HG03469 (cell line): ENCODE results near the gene OR14A16.

Experiments
- ATAC-seq: cut with Tn5 transposase; IDR thresholded peaks from one replicate; pipeline ENCODE4 v1.9.1; 2021; ENCODE audit warnings: mild to moderate bottlenecking, moderate library complexity, moderate number of reproducible peaks; ENCODE audit not compliant: unreplicated experiment

Gene OR14A16, protein sequence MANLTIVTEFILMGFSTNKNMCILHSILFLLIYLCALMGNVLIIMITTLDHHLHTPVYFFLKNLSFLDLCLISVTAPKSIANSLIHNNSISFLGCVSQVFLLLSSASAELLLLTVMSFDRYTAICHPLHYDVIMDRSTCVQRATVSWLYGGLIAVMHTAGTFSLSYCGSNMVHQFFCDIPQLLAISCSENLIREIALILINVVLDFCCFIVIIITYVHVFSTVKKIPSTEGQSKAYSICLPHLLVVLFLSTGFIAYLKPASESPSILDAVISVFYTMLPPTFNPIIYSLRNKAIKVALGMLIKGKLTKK

DNA sequence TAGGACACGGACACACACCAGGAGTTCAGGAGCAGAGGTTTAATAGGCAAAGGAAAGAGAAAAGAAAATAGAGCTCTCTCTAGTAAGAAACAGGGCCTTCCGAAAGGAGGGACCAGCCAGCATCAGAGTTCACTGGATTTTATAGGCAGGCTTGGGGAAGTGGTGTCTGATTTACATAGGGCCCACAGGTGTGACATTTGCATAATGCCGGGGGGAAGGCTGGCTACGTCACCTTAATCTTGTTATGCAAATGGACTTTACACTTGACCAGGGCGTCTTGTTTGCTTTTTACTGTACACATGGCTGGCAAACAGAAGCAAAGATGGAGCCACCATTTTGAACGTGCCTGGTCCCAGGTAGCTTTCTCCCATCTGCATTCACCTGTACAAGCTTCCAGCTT lies at the start of gene OR14A16:
OR14A16 (minus strand) TSS at position 97 of the 400 bp plus-strand sequence. CDS start 8,390 bp downstream, outside the sequence.
- ATAC-seq: no peak

DNA sequence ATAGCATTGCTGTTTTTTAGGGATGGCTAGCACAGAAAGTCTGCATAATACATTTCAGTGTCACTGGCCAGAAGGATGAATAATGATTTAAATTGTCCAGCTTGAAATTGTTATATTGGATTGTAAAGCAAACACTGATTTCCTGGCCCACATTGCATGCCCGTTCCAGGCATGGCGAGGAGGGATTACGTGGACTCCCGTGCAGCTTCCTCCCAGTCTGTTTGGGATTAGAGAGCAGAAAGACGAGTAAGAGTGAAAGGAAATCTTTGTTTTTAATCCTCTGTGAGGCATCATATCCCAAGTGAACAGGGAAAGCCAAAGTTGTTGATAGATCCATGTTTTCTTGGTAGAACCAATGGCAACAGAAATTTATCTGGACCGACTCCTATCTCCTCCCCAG lies 41.5 kb upstream of the OR14A16 start:
- no peak for ATAC-seq

DNA sequence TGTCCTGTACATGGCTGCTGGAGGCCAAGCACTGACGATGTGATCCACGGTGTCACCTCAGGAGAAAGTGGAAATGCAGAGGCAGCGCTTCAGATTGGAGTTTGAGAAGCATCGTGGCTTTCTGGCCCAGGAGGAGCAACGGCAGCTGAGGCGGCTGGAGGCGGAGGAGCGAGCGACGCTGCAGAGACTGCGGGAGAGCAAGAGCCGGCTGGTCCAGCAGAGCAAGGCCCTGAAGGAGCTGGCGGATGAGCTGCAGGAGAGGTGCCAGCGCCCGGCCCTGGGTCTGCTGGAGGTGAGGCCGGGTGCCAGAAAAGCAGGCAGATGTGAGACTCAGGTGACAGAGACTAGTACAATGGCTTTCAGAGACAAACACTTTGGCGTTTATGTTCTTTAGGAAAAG lies 40.7 kb upstream of the OR14A16 start:
- ATAC-seq: no peak

DNA sequence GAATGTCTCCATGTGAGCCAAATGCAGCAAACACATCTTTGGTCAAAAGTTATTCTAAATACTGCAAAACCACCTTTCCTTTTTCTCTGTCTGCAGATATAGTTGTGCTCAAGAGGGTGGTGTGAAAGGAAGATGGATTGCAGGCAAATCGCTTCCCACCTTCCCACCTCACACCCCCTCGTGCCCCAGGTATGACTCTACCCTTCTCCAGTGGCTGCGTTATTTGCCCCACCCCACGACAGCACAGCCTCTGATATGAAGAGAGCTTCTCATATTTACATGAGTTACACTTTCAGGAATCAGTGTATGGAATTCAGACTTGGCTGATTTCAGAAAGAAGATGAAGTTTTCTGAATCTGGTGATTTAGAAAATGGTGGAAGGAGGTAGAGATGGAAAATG lies 38.8 kb upstream of the OR14A16 start:
- ATAC-seq: no peak

DNA sequence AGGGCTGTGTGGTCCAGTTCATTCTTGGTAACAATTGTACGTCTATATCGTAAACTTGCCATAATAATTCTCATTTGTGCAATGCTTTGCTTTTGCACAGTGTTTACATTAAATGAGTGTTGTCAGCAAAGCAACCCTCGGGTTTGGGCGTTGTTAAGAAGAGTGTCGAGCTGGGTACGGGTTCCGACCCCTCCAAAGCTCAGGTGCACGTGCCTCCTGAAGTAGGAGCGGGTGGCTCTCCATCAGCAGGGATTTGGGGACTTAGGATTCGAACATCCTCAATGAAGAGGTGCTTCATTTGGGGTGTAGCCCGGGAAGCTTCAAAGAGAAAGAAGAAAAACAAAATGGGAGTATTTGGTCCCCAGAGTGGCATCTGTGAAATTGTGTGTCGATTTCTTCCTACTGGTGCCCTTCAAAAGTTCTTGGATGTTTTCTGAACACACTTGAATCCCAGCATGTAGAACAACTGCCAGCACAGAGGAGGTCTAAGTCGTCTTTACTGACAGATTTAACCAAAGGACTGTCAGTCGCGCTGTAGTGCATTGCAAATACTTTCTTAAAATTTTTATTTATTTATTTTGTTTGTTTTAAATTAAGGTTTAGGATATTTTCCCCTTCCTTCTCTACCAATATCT lies 34.2 kb upstream of the OR14A16 start:
- no peak for ATAC-seq

DNA sequence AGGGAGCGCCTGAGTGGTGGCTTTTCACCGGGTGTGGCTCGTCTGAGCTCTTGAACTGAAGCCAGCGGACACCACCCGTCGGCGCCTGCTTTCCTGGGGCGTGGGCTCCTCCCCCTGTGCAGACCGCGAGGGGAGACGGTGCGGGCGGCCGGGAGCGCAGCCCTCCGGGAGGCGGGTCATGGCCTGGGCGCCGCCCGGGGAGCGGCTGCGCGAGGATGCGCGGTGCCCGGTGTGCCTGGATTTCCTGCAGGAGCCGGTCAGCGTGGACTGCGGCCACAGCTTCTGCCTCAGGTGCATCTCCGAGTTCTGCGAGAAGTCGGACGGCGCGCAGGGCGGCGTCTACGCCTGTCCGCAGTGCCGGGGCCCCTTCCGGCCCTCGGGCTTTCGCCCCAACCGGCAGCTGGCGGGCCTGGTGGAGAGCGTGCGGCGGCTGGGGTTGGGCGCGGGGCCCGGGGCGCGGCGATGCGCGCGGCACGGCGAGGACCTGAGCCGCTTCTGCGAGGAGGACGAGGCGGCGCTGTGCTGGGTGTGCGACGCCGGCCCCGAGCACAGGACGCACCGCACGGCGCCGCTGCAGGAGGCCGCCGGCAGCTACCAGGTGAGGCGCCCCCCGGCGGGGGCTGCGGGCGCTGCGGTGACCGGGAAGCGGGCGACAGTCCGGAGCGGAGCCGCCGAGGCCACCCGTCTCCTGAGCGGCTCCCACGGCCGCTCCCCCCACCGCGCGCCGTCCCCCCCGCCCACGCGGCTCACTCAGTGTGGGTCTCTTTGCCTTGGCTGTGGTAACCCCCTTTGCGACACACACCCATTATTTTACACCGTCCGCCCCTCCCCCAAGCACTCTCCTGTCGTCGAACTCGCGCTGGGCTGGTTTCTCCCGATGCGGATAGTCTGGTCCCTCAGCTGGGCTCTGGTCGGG lies 33.4 kb upstream of the OR14A16 start, which contains the start of gene TRIM58:
TRIM58 (plus strand) TSS at position 119 of the 916 bp plus-strand sequence; CDS start at position 179, 60 bp downstream.
- ATAC-seq: peak; percentile 51

DNA sequence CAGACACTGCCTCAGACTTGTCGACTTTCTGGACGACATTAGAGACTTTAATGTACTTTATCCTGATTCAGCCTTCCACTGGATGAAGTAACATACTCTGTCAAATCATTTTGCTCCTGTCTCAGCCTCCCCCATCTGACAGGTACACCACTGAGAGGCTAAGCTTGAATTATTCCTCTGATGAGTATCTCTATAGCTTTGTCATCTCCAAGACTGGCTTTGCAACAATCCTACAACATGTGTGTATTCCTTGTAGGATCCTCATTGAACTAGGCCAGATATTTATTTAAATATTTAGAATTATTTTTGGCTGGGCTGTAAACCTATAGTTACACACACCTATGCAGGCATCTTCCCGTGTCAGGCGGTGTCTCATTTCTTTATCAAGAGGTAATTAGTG lies 32.0 kb upstream of the OR14A16 start:
- ATAC-seq: no peak

DNA sequence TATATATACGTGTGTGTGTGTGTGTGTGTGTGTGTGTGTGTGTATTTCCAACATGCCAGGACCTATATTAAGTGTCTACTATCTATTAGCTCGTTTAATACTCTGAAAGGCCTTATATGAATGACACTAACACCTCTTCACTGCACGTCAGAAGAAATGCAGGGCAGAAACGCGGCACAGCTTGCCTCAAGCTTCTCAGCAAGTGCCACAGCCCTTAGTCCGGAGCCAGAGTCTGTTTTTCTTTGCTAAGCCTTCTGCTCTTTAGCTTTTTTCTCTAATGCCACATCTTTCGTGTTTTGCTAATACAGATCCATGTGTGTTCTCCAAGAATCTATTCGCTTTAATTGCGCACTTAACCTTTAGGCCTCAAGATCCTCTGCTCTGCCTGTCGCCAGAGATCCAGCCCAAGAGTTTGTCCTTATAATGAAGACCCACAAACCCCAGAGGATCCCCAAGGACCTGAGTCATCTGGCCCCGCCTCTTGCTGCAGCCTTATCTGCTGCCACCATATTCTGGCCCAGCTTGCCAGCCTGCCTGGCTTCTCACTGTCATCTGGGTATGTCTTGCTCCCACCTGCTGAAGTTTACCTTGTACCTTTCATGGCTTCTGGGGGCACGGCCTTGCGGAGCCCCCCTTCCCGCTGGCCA lies 31.1 kb upstream of the OR14A16 start:
- no peak for ATAC-seq

DNA sequence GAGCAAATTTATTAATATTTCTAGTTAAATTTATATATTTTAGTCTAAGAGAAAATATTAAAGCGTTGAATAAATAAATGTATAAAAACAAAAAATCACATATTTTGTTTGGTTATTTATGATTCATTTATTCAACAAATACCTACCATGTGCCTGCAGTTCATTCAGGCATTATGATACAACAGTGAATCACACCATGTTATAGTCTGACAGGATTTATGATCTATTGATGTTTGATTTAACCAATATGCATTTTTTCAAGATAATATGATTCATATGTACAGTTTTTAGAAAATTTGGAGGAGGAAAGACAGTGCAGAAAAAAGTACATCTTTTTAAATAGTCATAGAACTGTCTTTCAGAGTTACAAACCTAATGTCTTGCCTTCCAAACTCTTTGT lies 25.7 kb upstream of the OR14A16 start:
- ATAC-seq: no peak

DNA sequence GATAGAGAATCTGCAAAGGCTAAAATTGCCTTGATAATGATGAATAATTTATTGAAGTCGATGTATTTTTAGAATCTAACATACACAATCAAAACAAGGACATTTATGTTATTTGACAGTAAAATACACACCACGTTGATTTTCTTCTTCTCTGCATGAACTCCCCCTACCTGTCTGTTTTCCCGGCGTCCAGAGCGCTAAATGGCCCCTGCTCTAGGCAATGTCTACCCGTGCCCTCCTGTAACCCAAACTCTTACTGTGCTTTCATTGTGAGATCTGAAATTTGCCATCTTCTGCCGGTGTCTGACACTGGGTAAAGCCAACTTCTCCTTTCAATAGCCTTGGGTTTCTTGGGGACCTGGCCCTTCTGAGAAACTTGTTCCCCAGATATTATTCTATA lies 24.4 kb upstream of the OR14A16 start:
- no peak for ATAC-seq

DNA sequence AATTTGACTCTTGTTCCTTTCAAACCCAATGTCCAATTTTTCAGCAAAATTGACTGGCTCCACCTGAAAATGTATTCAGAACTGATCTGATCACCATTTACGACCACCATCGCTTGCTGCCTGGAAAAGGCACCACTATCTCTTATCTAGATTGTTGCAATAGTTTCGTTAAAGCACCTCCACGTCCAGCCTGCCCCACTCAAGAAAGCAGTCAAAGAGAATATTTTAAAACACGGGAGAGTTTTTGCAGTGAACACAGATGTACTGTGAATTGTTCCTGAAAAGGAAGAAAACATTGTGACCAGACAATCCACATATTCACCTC lies 21.7 kb upstream of the OR14A16 start:
- ATAC-seq: no peak

DNA sequence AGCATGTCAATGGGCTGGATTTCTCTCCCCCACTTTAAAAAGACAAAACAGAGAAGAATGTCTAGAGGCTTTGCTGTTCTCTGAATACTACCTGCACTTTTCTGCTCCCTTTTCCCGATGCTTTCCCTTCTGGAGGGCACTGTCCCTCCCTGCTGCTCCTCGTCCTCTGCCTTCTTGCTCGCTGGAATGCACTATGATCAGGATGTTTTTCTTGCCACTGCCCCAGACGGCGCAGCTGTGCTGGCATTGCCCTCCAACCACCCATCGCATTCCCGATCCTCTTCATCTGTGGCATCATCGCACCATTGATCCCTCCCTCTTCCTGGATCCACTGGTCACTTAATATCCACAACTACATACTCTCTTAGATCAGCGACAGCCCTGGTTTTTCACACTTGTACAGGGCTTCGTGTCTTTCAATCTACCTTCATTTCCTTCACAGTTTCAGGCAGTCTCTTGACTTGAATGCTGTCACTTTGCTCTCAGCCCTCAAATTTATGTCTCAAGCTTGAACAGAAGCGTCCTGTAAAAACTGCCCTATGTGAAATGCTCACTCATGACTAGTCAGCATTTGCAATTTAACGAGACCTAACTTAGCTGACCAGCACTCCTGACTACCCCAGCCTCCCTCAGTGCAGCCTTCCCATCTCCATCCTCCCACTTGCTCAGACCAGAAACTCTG lies 21.2 kb upstream of the OR14A16 start:
- ATAC-seq: no peak

DNA sequence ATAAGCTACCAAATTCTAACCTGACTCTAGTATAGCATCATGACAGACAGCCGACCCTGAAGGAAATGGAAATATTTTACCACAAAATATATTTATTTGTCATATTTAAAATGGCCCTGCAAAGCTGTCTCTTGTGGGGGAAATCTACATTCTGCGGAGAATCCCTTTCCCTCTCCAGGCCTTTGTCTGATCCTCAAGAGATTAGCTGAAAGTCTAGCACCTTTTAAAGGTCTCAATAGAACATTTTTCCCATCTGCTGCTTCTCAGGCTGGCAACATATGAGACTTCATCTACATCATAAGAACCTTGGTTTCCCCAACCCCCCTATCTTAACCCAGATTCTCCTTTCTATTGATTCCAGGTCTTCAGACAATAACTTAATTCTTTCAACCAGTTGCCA lies 19.5 kb upstream of the OR14A16 start:
- no peak for ATAC-seq

DNA sequence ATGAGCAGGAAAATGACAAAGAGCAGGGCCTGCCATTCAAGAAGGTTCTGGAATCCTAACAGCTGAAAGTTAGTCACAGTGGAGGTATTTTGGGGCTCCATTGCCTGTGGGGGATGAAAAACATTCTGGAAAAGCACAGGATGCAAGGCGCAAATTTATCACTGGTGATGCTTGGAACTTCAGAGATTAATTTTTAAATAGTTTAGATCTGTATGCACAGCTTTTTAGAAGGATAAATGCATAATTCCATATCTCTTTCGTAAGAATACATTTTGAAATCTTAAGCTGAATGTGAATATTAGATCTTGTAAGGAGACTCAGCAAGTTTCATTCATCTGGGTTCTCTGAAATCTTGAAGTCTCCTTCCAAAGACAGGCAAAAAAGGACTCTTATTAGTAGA lies 17.9 kb upstream of the OR14A16 start, which contains the start of gene OR11L1:
OR11L1 (minus strand) TSS at position 101 of the 400 bp plus-strand sequence; CDS start at position 101, 0 bp downstream.
- ATAC-seq: no peak

DNA sequence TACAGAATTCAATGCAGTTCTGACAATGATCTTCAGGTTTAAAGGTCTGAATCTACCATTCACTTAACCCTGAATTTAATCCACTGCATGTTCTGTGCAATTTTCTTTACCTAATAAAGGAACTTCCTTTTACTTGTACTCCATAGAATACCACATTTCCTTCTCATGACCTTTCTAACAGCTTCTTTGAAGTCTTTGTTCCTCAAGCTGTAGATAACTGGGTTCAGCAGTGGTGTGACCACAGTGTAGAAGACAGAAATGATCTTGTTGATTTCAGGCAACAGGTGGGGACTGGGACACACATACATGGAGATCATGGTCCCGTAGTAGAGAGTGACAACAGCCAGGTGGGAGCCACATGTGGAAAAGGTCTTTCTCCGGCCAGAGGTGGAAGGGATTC lies 16.9 kb upstream of the OR14A16 start:
- ATAC-seq: no peak

DNA sequence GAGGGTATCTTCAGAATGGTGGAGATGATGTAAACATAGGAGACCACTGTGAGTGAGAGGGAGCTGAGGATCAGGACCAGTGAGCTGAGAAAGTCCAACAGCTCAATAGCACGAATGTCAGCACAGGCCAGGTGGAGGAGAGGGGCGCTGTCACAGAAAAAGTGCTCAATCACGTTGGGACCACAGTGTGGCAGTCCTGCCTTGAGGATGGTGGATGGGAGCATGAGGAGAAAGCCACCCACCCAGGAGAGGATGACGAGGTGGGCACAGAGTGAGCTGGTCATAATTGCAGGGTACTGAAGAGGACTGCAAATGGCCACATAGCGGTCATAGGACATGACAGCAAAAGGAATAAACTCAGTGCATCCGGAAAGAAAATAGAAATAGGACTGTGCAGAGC lies 9.7 kb upstream of the OR14A16 start:
- no peak for ATAC-seq

DNA sequence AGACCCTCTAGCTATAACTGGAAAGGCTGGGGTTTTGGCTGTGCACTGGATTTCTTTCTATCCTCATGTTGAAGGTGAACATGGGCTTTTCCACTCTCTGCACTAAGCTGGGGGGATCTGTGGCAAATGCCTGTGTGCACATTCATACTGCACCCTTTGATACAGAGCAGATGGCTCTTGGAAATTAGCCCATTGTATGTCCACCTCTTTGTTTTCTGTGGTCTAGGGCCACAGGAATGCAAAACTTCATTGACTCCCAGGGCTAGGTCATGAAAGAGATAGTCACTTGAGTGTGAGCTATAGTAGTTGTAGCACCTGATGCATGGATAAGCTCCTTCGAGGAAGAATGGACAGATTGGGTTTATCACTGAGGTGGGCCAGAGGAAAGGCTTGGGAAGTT lies 5.7 kb upstream of the OR14A16 start:
- no peak for ATAC-seq

DNA sequence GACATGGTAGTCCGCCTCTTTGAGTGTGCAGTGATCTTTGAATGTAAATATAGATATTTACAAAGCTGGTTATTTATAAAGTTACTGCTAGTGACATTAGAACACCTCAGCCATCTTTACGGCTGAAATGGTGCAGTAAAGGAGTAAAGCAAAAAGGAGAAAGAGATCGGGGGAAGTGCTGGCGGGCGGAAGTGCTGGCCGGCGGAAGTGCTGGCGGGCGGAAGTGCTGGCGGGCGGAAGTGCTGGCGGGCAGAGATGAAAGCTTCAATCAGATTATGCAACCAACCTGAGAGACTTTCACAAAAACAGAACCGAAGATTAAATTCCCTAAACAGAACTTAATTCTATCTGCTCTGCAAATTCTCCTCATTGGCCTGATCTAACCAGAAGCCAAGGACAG lies 1.4 kb upstream of the OR14A16 start:
- no peak for ATAC-seq

DNA sequence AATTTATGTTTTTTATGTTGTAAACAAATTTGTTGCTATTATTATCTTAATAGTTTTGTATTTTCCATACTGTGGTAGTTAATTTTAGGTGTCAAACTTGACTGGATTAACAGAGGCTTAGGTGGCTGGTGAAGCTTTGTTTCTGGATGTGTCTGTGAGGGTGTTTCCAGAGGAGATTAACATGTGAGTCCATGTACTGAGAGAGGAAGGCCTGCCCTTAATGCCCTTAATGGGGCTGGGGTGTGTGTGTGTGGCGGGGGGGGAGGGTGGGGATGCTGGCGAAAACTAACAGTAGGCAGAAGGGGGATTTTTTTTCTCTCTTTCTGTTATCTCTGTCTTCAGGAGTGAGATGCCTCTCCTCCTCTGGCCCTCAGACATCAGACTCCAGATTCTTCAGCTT lies 1.9 kb downstream of the OR14A16 start:
- no peak for ATAC-seq

DNA sequence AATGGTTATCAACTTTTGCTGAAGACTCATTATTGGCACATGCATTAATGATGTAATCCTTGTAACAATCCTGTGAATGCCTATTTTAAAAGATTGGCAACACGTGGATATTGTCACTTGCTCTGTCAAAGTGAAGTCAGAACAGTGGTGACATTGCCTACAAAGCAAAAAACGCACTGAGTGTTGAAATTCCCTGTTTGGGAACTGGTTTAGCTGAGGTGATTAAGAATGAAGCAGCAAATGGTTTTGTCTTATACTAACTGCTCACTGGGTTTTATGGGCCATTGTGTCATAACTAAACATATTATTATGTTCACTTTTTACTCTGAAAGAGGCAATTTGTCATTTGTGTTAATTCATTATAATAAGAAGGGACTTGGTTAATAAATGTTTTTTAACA lies 11.3 kb downstream of the OR14A16 start:
- no peak for ATAC-seq
